ENCODE data around the gene CFAP299. TPM values are rescaled to one million over a fixed set of nuclear protein-coding genes. Genes with fewer than 3 reads are reported as not detected.

The CFAP299 gene
- total and polyA plus RNA-seq, 2 of the 8 experiments (the other 6 are each of a cell fraction or from before 2014, with no cell fraction given): not detected

- H3K27me3 ChIP-seq (replicated peaks in 1 of 4; ENCODE audit: control insufficient read depth in 3 of 4, extremely low read depth in 1 of 4, insufficient read depth in 3 of 4, low read length in 3 of 4): no peaks in the 10 kb centered on the region
- H4K8ac ChIP-seq (ENCODE audit: extremely low read depth, insufficient read depth, low read length): no peak overlapping the region
- H2BK15ac ChIP-seq (ENCODE audit: low read length): no peak overlapping the region
- no peak overlapping the region for H3K56ac ChIP-seq (replicated peaks; ENCODE audit: insufficient read length, low read depth, low read length)
- H3K4me1 ChIP-seq (replicated peaks in 1 of 4; ENCODE audit: control insufficient read depth in 3 of 4, insufficient read depth in 4 of 4, low read length in 3 of 4): no peaks in the 10 kb centered on the region
- H2AK5ac ChIP-seq (ENCODE audit: low read depth, low read length): no peak overlapping the region
- no peaks in the 10 kb centered on the region for H3K9me3 ChIP-seq (ENCODE audit: insufficient read depth in 2 of 2, low read depth in 1 of 2, low read length in 1 of 2)
- no peaks in the 10 kb centered on the region for H3K79me1 ChIP-seq (ENCODE audit: low read depth, low read length)
- no peaks in the 10 kb centered on the region for H3K79me2 ChIP-seq (ENCODE audit: control insufficient read depth in 1 of 2, insufficient read depth in 2 of 2, low read length in 2 of 2)
- no peaks in the 10 kb centered on the region for H3K23me2 ChIP-seq (ENCODE audit: low read depth, low read length)
- no peak overlapping the region for H2BK120ac ChIP-seq (replicated peaks; ENCODE audit: low read depth, low read length)
- H4K91ac ChIP-seq (replicated peaks; ENCODE audit: insufficient read length, low read length): no peak overlapping the region
- no peaks in the 10 kb centered on the region for H3K36me3 ChIP-seq (ENCODE audit: control insufficient read depth in 2 of 4, insufficient read depth in 4 of 4, low read length in 3 of 4)
- no peak overlapping the region for H3K18ac ChIP-seq (ENCODE audit: extremely low read depth, low read length)
- no peak overlapping the region for H2BK12ac ChIP-seq (ENCODE audit: low read depth, low read length)
- H3K4me2 ChIP-seq (ENCODE audit: insufficient read depth in 1 of 2, low read depth in 2 of 2, low read length in 2 of 2): no peak overlapping the region
- TF ChIP-seq SIN3A (conservative IDR thresholded peaks at IDR 0.05 in 1 of 2, IDR thresholded peaks at IDR 0.05 in 1 of 2; ENCODE audit: low read depth in 1 of 2, low read length in 2 of 2): no peak
- TF ChIP-seq SP2 (IDR thresholded peaks at IDR 0.05; ENCODE audit: low read length): no peak
- TF ChIP-seq JUN (IDR thresholded peaks at IDR 0.05; ENCODE audit: low read depth, low read length): no peak
- TF ChIP-seq CEBPB (IDR thresholded peaks at IDR 0.05; ENCODE audit: low read depth, low read length): no peak
- no peak for TF ChIP-seq TEAD4 (IDR thresholded peaks at IDR 0.05; ENCODE audit: low read depth, low read length)
- no peak for TF ChIP-seq SP4 (IDR thresholded peaks at IDR 0.05; ENCODE audit: low read length)
- no peak for TF ChIP-seq EGR1 (IDR thresholded peaks at IDR 0.05; ENCODE audit: borderline replicate concordance, low read depth, low read length)
- CTCF ChIA-PET (ENCODE audit: partially characterized antibody): no interaction called here
- no peak for DNase-seq (ENCODE audit: low read depth in 1 of 2, low spot score in 2 of 2)
- FAIRE-seq: no peak
- no peak overlapping the region for H2BK5ac ChIP-seq (ENCODE audit: low read depth, low read length)
- no peak overlapping the region for H3K4me3 ChIP-seq (ENCODE audit: extremely low read depth in 1 of 4, insufficient read depth in 2 of 4, low read depth in 3 of 4, low read length in 4 of 4)
- H3K4ac ChIP-seq (replicated peaks; ENCODE audit: insufficient read length, low read depth, low read length): no peak overlapping the region
- POLR2A ChIA-PET (ENCODE audit: partially characterized antibody): no interaction called here
- no peak overlapping the region for H2BK20ac ChIP-seq (ENCODE audit: low read length)
- no peak overlapping the region for H3K27ac ChIP-seq (ENCODE audit: low read depth, low read length)
- no peak overlapping the region for H2AFZ ChIP-seq (ENCODE audit: low read length)
- H4K5ac ChIP-seq (ENCODE audit: insufficient read length, low read depth, low read length): no peak overlapping the region
- H3K9ac ChIP-seq (replicated peaks in 1 of 4; ENCODE audit: extremely low read depth in 1 of 4, low read depth in 3 of 4, low read length in 3 of 4): no peak overlapping the region
- H3K23ac ChIP-seq (ENCODE audit: insufficient read length): no peak overlapping the region
- H4K20me1 ChIP-seq (replicated peaks in 1 of 2; ENCODE audit: control insufficient read depth in 1 of 2, insufficient read depth in 2 of 2, low read length in 2 of 2): no peaks in the 10 kb centered on the region
- no peak overlapping the region for H3K14ac ChIP-seq (ENCODE audit: insufficient read length)
Measured at GRCh38 chr4:80839792-80840191, 504.3 kb downstream of the CFAP299 start.
